ENCODE data around the gene FBXW8. TPM values are rescaled to one million over a fixed set of nuclear protein-coding genes. Genes with fewer than 3 reads are reported as not detected.

FBXW8 gene
- polyA plus RNA-seq, 1 donor (not counting 4 experiments of a cell fraction or from before 2014, with no cell fraction given), result 5.0 TPM

DNA sequence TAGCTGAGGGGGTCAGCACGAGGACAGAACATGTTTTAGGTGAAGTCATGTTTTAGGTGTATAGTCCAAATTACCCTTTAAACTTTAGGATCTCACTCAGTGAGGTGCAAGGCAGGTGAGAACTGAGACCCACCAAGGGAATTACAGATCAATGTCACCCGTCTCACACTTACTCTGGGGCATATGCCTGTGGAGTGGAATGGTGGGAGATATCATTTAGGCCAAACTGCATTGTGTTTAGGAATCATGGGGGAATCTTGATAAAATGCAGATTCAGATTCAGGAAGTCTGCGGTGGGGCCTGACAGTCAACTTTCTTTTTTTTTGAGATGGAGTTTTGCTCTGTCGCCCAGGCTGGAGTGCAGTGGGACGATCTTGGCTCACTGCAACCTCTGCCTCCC, 17.8 kb downstream of the FBXW8 start:
- Histone ChIP-seq H3K9me1 (ENCODE audit: control insufficient read depth, extremely low read depth, insufficient read depth, low read length) (no peaks in the 10 kb centered on the region), H3K4me1 (ENCODE audit: control insufficient read depth, extremely low read depth, insufficient read depth, low read length) (peaks cover 15% of the 10 kb centered on the region), H3K9me3 (ENCODE audit: control insufficient read depth, low read depth, low read length) (no peaks in the 10 kb centered on the region), H3K4me3 (ENCODE audit: control insufficient read depth in 2 of 3, extremely low read depth in 1 of 3, insufficient read depth in 2 of 3, low read depth in 1 of 3, low read length in 3 of 3) (no peak overlapping the region), H4K20me1 (ENCODE audit: control insufficient read depth, extremely low read depth, insufficient read depth, low read length) (no peaks in the 10 kb centered on the region), H3K27me3 (ENCODE audit: control insufficient read depth, extremely low read depth, insufficient read depth, low read length) (no peaks in the 10 kb centered on the region), H3K79me2 (ENCODE audit: control insufficient read depth, insufficient read depth, low read length) (no peaks in the 10 kb centered on the region), H2AFZ (ENCODE audit: control insufficient read depth, low read length) (no peak overlapping the region), H3K9ac (ENCODE audit: control insufficient read depth, extremely low read depth, insufficient read depth, low read length) (no peak overlapping the region), H3K4me2 (ENCODE audit: control insufficient read depth, extremely low read depth, insufficient read depth, low read depth, low read length) (no peak overlapping the region), H3K27ac (ENCODE audit: control insufficient read depth, insufficient read depth, low read length) (no peak overlapping the region), H3K36me3 (ENCODE audit: control insufficient read depth in 2 of 2, extremely low read depth in 1 of 2, insufficient read depth in 2 of 2, low read length in 2 of 2) (peaks cover 1 to 3% of the 10 kb centered on the region in 2 experiments)
- TF ChIP-seq EZH2 (IDR thresholded peaks at IDR 0.05; ENCODE audit: low read length), result no peak
- TF ChIP-seq CTCF (optimal IDR thresholded peaks at IDR 0.05 in 1 of 3, IDR thresholded peaks at IDR 0.05 in 1 of 3, conservative IDR thresholded peaks at IDR 0.05 in 1 of 3; ENCODE audit: extremely low read depth in 1 of 3, insufficient read depth in 2 of 3, low read length in 3 of 3), result no peak
- DNase-seq (ENCODE audit: low read depth, low spot score) (no peak), FAIRE-seq (no peak)
- dilution Hi-C loops (cut with MboI; ENCODE audit: extremely low pct_ligation_motif_present, low sequenced_read_pairs), result no loop called here

DNA sequence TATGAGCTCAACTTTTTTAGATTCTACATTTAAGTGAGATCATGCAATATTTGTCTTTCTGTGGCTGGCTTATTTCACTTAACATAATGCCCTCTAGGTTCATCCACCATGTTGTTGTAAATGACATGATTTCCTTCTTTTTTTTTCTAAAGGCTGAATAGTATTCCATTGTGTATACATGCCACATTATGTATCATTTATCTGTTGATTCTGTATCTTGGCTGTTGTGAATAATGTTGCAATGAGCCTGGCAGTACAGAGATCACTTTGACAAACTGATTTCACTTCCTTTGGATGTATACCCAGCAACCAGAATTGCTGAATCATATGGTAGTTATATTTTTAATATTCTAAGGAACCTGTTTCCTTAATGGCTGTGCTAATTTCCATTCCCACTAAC, 19.1 kb downstream of the FBXW8 start:
- no peaks in the 10 kb centered on the region for H3K27me3 ChIP-seq (ENCODE audit: control insufficient read depth, extremely low read depth, insufficient read depth, low read length)
- H3K4me3 ChIP-seq (ENCODE audit: control insufficient read depth in 2 of 3, extremely low read depth in 1 of 3, insufficient read depth in 2 of 3, low read depth in 1 of 3, low read length in 3 of 3), result no peak overlapping the region
- peaks cover 5% of the 10 kb centered on the region for H3K4me1 ChIP-seq (ENCODE audit: control insufficient read depth, extremely low read depth, insufficient read depth, low read length)
- H3K9ac ChIP-seq (ENCODE audit: control insufficient read depth, extremely low read depth, insufficient read depth, low read length), result no peak overlapping the region
- dilution Hi-C loops (cut with MboI; ENCODE audit: extremely low pct_ligation_motif_present, low sequenced_read_pairs), result no loop called here
- no peak for FAIRE-seq
- no peak overlapping the region for H2AFZ ChIP-seq (ENCODE audit: control insufficient read depth, low read length)
- TF ChIP-seq CTCF (optimal IDR thresholded peaks at IDR 0.05 in 1 of 3, IDR thresholded peaks at IDR 0.05 in 1 of 3, conservative IDR thresholded peaks at IDR 0.05 in 1 of 3; ENCODE audit: extremely low read depth in 1 of 3, insufficient read depth in 2 of 3, low read length in 3 of 3) (no peak), EZH2 (IDR thresholded peaks at IDR 0.05; ENCODE audit: low read length) (no peak)
- H3K4me2 ChIP-seq (ENCODE audit: control insufficient read depth, extremely low read depth, insufficient read depth, low read depth, low read length), result no peak overlapping the region
- DNase-seq (ENCODE audit: low read depth, low spot score), result no peak
- peaks cover 1 to 3% of the 10 kb centered on the region in 2 experiments for H3K36me3 ChIP-seq (ENCODE audit: control insufficient read depth in 2 of 2, extremely low read depth in 1 of 2, insufficient read depth in 2 of 2, low read length in 2 of 2)
- H3K9me3 ChIP-seq (ENCODE audit: control insufficient read depth, low read depth, low read length), result no peaks in the 10 kb centered on the region
- no peak overlapping the region for H3K27ac ChIP-seq (ENCODE audit: control insufficient read depth, insufficient read depth, low read length)
- no peaks in the 10 kb centered on the region for H4K20me1 ChIP-seq (ENCODE audit: control insufficient read depth, extremely low read depth, insufficient read depth, low read length)
- H3K79me2 ChIP-seq (ENCODE audit: control insufficient read depth, insufficient read depth, low read length), result no peaks in the 10 kb centered on the region
- no peaks in the 10 kb centered on the region for H3K9me1 ChIP-seq (ENCODE audit: control insufficient read depth, extremely low read depth, insufficient read depth, low read length)

Data from keratinocyte (primary cell).